HTR-8/SVneo (cell line): Measurements from ENCODE around the gene POLR3C.
A peak's percentile ranks its signal among the peaks of the same experiment; 100 is the strongest.

ENCODE experiments used
- DNase-seq: peaks from one replicate; pipeline ENCODE4 v3.0.0; 2011; ENCODE audit warnings: low spot score, mixed read lengths; ENCODE audit not compliant: insufficient read length
- FAIRE-seq: peaks from 2 replicates; lab custom pipeline; 2011; peaks lifted over from hg19 to GRCh38; lab: Jason Lieb, UNC

Gene POLR3C

DNA sequence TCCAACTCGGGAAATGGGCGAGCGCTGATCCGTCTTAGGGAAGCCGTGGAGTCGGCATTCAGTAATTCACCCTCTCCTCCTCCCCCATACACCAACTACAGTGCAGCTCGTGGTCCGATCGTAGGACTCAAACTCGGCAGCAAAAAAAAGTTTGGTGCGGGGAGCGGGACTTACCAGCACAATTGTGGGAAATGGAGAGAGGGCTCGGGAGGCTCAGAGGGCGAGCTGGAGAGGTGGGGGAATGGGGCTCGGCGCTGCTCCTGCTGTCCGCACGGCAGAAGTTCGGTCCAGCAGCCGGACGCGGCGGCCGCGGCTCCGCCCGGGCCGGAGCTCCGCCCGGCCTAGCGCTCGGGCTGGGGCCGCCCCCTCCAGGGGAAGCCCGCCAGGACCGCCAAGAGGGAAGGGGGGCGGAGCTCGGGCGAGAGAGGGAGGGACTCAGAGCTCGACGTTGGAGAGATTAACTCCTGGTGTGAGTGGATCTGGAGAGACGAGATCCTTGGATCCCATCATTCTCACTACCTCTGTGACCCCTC, 35.6 kb downstream of the POLR3C start:
- FAIRE-seq, result no peak

DNA sequence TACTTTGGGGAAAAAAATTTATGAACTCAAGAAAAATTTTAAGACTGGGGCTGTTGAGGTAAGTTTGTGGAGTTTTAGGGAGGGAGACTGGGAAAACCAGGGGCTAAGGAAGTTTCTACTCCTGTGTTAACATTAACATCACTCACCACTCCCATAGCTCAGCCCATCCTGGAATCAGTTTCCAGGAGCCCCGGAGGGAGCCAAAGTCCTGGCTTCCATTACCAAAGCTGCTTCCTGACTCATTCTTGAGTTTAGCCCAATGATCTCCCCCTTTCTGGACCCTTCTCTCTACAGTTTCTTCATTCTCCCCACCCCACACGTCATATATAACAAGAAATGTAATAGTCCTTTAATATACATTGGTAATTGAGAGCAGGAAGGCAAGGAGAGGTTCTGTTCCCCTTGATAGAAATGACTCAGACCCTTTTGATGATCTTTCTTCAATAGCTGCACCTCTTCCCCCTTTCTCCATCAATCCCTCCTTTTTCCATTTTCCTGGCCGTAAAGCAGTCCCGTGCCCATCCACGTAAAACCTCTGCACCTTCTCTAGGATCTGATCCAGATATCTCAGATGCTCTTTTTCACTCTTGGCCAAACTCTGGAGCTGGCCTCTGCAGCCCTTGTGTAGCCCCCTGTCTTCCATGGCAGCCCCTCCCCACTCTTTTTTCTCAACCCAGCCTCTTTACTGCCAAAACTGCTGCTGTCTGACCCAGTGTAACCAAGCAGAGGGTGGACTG, 39.5 kb downstream of the POLR3C start:
- no peak for DNase-seq
- FAIRE-seq, result no peak

More for the DNA sequence above, 35.6 kb downstream of the POLR3C start:
- peak; percentile 88 for DNase-seq

DNA sequence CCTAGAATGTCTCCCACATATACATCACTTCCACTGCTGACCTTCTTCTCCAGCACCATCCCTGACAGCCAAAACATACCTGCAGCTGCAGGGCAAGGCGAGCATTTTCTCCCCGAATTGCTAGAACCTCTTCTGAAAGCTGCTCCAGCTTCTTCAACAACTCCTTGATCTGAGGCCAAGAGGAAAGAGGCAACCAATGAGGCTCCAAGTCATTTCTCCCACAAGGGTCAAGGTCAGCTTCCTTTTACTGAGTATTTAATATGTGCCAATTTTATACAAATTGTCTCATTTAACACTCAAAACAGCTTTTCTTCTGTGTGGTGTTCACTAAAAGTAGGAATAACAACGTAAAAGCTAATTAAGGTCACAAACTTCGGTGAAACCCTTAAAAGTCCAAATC, 44.2 kb downstream of the POLR3C start:
- no peak for DNase-seq
- no peak for FAIRE-seq

GRCh38 chr1:145871994-145872924, 48.3 kb downstream of the POLR3C start:
- no peak for FAIRE-seq
- DNase-seq, result no peak

- FAIRE-seq (no peak), DNase-seq (no peak)
Measured at GRCh38 chr1:145874646-145875045, 50.6 kb downstream of the POLR3C start.

GRCh38 chr1:145877923-145878486, 54.0 kb downstream of the POLR3C start:
- DNase-seq, result no peak
- FAIRE-seq, result no peak

DNA sequence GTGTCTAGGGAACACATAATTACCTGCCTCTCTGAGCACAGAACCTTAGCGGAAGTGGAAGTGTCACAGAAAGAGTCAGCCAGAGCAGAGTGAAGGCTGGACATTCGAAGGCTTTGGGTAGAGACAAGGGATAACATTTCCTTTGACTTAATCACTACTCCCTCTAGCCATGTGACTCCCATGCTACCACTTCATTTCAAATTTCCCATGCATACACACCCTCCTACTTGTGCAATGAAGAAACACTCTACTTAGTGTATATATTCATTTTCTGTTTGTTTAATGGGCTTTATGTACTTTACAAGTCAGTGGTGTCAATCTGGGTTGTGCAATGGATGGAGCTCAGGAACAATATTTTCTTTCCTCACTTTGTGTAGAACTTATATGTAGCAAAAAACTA, 54.7 kb downstream of the POLR3C start:
- no peak for FAIRE-seq
- DNase-seq, result no peak

GRCh38 chr1:145879775-145880174, 55.8 kb downstream of the POLR3C start:
- DNase-seq (no peak), FAIRE-seq (no peak)

- FAIRE-seq (no peak), DNase-seq (no peak)
Measured at GRCh38 chr1:145884675-145885074, 60.7 kb downstream of the POLR3C start.

DNA sequence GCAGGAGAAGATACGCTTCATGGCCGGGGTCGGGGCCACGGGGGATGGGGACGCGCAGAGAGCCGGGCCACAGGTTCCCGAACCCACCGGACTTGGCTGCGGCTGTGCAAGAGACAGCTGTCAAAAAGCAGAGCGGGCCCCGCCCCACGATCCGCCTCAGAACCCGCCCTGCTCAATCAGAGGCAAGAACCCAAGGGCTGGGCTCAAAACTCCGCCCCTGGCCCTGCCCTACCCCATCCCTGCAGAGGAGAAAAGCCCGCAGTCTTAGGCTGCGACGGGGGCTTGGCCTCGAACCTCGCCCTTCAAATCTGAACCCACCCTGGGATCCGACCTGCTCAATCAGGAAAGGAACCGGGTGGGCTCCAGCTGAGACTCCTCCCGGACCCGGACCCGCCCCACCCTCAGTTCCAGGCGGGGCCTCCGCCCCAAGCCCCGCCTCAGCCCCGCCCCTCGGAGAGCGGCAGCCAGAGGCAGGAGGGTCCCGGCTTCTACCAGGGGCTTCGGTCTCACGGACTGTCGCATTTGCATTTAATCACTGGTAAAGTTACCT, 61.8 kb downstream of the POLR3C start, which contains the start of gene ANKRD35:
ANKRD35 (minus strand) TSS at position 129 of the 550 bp plus-strand sequence; CDS start at position 21, 108 bp downstream.
- DNase-seq, result peak; percentile 90
- FAIRE-seq, result no peak

- no peak for FAIRE-seq
- DNase-seq, result no peak
Measured at GRCh38 chr1:145886390-145886789, 62.4 kb downstream of the POLR3C start.

GRCh38 chr1:145886816-145887215, 62.8 kb downstream of the POLR3C start:
- FAIRE-seq, result no peak

GRCh38 chr1:145887631-145888030, 63.6 kb downstream of the POLR3C start:
- DNase-seq (no peak), FAIRE-seq (no peak)

More at GRCh38 chr1:145886816-145887215, 62.8 kb downstream of the POLR3C start:
- no peak for DNase-seq

DNA sequence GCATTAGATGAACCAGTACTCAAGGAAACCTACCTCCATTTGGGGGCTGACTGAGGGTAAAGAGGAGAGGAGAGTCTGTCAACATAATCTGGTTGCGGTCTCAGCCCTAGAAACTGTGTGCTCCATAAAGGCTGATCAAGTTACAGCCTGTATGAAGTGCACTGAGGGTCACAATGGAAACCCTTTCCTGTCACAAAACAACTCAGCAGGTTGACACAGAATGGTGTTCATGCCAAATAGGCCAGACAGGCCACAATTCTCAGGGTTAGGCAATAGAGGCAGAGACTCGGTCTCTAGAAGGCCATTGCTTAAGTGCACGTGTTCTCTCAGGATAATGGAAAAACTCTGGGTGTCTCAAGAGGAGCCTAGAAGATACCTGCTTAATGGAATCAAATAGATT, 65.7 kb downstream of the POLR3C start:
- FAIRE-seq (no peak), DNase-seq (no peak)

- DNase-seq (no peak), FAIRE-seq (no peak)
Measured at GRCh38 chr1:145891143-145891542, 67.1 kb downstream of the POLR3C start.

- FAIRE-seq (no peak), DNase-seq (peak; percentile 93)
Measured at GRCh38 chr1:145891587-145892485, 67.8 kb downstream of the POLR3C start.

DNA sequence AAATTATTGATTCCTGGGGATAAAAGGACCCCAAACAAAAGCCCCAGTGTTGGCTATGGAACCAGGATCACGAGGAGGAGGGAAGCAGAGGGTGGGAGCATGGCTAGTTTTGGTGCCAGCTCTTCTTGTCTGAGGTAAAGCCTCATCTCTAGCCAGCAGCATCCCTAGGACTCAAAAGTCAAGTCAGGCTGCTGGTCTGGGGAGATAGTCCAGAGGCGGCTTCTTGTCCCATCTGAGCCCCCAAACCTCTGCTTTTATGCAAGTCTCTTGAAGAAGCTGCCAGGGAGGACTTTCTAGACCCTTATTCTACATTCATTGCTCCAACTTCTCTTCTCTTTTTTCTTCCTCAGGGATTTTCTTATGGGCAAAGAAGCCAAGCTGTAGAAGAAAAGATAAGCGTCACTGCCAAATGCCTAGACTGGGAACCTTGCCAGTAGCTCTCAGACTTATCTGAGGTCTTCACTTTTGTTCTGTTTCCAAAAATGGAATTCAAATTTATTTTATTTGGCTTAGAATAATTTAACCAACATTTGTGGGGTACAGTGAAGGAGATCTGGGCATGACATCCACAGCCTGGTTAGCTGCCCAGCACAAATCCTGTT, 68.6 kb downstream of the POLR3C start:
- DNase-seq (no peak), FAIRE-seq (no peak)

GRCh38 chr1:145893306-145894055, 69.5 kb downstream of the POLR3C start:
- FAIRE-seq, result no peak

More at GRCh38 chr1:145893306-145894055, 69.5 kb downstream of the POLR3C start:
- DNase-seq, result no peak
